Activated CD4-positive, CD25-positive, alpha-beta regulatory T cell treated with anti-CD3 and anti-CD28 coated beads, Interleukin-2, amount 50 U/mL, for 16 hours (primary cell): Measurements from ENCODE around the gene ETV6.
"Not testable (repeated sequence)": the region's sequence is repeated elsewhere in the genome, so short reads cannot be mapped to it uniquely, and the experiment has no call there.

Source experiments
- DNase-seq: peaks from one replicate; pipeline ENCODE4 v3.0.0-alpha.2; 2020; ENCODE audit warnings: low read depth, low spot score

ETV6 gene

GRCh38 chr12:11884706-11885105, 235.2 kb downstream of the ETV6 start:
- DNase-seq: no peak

- DNase-seq: no peak
Observed at GRCh38 chr12:11885261-11886038, 236.0 kb downstream of the ETV6 start.

GRCh38 chr12:11886339-11886738, 236.9 kb downstream of the ETV6 start:
- DNase-seq: no peak

GRCh38 chr12:11888029-11888428, 238.6 kb downstream of the ETV6 start:
- no peak for DNase-seq

- no peak for DNase-seq
Observed at GRCh38 chr12:11891346-11891745, 241.9 kb downstream of the ETV6 start.

- DNase-seq: no peak
Observed at GRCh38 chr12:11891754-11892386, 242.4 kb downstream of the ETV6 start.

GRCh38 chr12:11893998-11894397, 244.5 kb downstream of the ETV6 start:
- no peak for DNase-seq

GRCh38 chr12:11894890-11895289, 245.4 kb downstream of the ETV6 start:
- DNase-seq: no peak

GRCh38 chr12:11895421-11896078, 246.1 kb downstream of the ETV6 start:
- DNase-seq: no peak

GRCh38 chr12:11896417-11896929, 247.0 kb downstream of the ETV6 start:
- no peak for DNase-seq

- DNase-seq: no peak
Observed at GRCh38 chr12:11897923-11898322, 248.4 kb downstream of the ETV6 start.

GRCh38 chr12:11901701-11902524, 252.4 kb downstream of the ETV6 start:
- no peak for DNase-seq

- DNase-seq: no peak
Observed at GRCh38 chr12:11902525-11902875, 253.0 kb downstream of the ETV6 start.

- DNase-seq: no peak
Observed at GRCh38 chr12:11904124-11904523, 254.7 kb downstream of the ETV6 start.

- DNase-seq: no peak
Observed at GRCh38 chr12:11905534-11905933, 256.1 kb downstream of the ETV6 start.

- DNase-seq: no peak
Observed at GRCh38 chr12:11906286-11906935, 256.9 kb downstream of the ETV6 start.

- DNase-seq: no peak
Observed at GRCh38 chr12:11907625-11908024, 258.2 kb downstream of the ETV6 start.

- not testable (repeated sequence) for DNase-seq
Observed at GRCh38 chr12:11909406-11909805, 259.9 kb downstream of the ETV6 start.

GRCh38 chr12:11916113-11916512, 266.6 kb downstream of the ETV6 start:
- DNase-seq: no peak

GRCh38 chr12:11916771-11917170, 267.3 kb downstream of the ETV6 start:
- no peak for DNase-seq

- no peak for DNase-seq
Observed at GRCh38 chr12:11917501-11917900, 268.0 kb downstream of the ETV6 start.
